Stomach (tissue), 9 donors: Measurements from ENCODE around the gene VEGFA. TPM values are rescaled to one million over a fixed set of nuclear protein-coding genes. Genes with fewer than 3 reads are reported as not detected.

ENCODE experiments used
- DNase-seq, 2 donors: peaks; one replicate each; pipeline versions ENCODE4 v3.0.0 to v3.0.0-alpha.2; 2013 to 2019
- H3K27ac ChIP-seq, 5 donors: fragments of 200-600 bp in 4 of 5; sonication (generic) in 4 of 5; one replicate each; pipeline ENCODE4 v1.5.1; 2013 to 2019; ENCODE audit warnings: mild to moderate bottlenecking in 1 of 5, moderate library complexity in 1 of 5
- H3K27me3 ChIP-seq, 3 donors: fragments of 200-600 bp; sonication (generic); one replicate each; pipeline ENCODE4 v1.5.1; 2017 to 2019; ENCODE audit warnings: mixed run types in 1 of 3
- H3K36me3 ChIP-seq, 4 donors: fragments of 200-600 bp; sonication (generic); 1 replicate in 3 of 4; 2 replicates in 1 of 4; pipeline ENCODE4 v1.5.1; 2016 to 2019
- H3K4me1 ChIP-seq, 4 donors: fragments of 200-600 bp; sonication (generic); one replicate each; pipeline ENCODE4 v1.5.1; 2016 to 2019
- H3K4me3 ChIP-seq, 4 donors: fragments of 200-600 bp; sonication (generic) in 3 of 4; one replicate each; pipeline ENCODE4 v1.5.1; 2016 to 2019; ENCODE audit warnings: mild to moderate bottlenecking in 1 of 4
- H3K9me3 ChIP-seq, 4 donors: fragments of 200-600 bp; sonication (generic); one replicate each; pipeline ENCODE4 v1.5.1; 2016 to 2019
- CTCF ChIP-seq, 7 experiments: fragments of 450-650 bp in 4 of 7; fragments of 200-600 bp in 3 of 7; sonication (generic) in 3 of 7; IDR thresholded peaks; one replicate each; pipeline ENCODE4 v1.5.1; 2016 to 2019; ENCODE audit warnings: antibody characterized with exemption in 7 of 7, control low read depth in 2 of 7, mild to moderate bottlenecking in 1 of 7
- EP300 ChIP-seq: sonication (generic); formaldehyde crosslinking; IDR thresholded peaks from one replicate; pipeline ENCODE4 v1.6.1; 2017; ENCODE audit warnings: antibody characterized with exemption
- POLR2A ChIP-seq, 4 donors: fragments of 450-650 bp; IDR thresholded peaks; one replicate each; pipeline ENCODE4 v1.6.1; 2016; ENCODE audit warnings: antibody characterized with exemption in 4 of 4, control low read depth in 2 of 4, mild to moderate bottlenecking in 1 of 4, moderate library complexity in 1 of 4
- POLR2AphosphoS5 ChIP-seq, 3 donors: sonication (generic); formaldehyde crosslinking; IDR thresholded peaks; one replicate each; pipeline ENCODE4 v1.6.1; 2016; ENCODE audit warnings: antibody characterized with exemption in 3 of 3
- WGBS, 5 donors: extraction: QIAGEN DNeasy Blood & Tissue Kit in 3 of 5; methylation state at CpG; one replicate each; pipeline versions ENCODE4 v1.1.5 to v1.1.7; 2013 to 2018; 5-methylcytosine and 5-hydroxymethylcytosine counted together
- intact Hi-C: fragments of 100-400 bp; cut with DNase I; formaldehyde crosslinking; loops from one replicate; pipeline ENCODE4 v1.15.1; 2023; ENCODE audit warnings: low total_unique reads
- polyA plus RNA-seq, 3 donors: library from polyadenylated mRNA; stranded (reverse); fragments of 200-250 nt; gene quantifications; one replicate each; pipeline ENCODE4 v1.2.3, GENCODE V29; 2013
- total RNA-seq, 5 donors: library from RNA; depleted of rRNA; stranded (reverse); fragments of >200 nt; gene quantifications; one replicate each; pipeline versions ENCODE4 v1.1.0 to v1.2.3, GENCODE V29; 2014 to 2016
- donor health status: healthy with polysubstance abuse.
- donor health status: Bipolar disorder and iron deficiency.
- donor health status: healthy.

VEGFA gene
- total and polyA plus RNA-seq, 8 donors, result 28.6 to 438 (median 235) TPM

GRCh38 chr6:43806043-43806757 lies 36.2 kb downstream of the VEGFA start:
- DNase-seq, result peak; percentile 78 to 91
- Histone ChIP-seq H3K36me3 (no peaks in the 10 kb centered on the region), H3K9me3 (no peaks in the 10 kb centered on the region), H3K4me3 (no peak overlapping the region), H3K27ac (peak overlapping the region; percentile 61 to 84 (median 80)), H3K4me1 (peaks cover 50 to 74% (median 64%) of the 10 kb centered on the region in 4 donors), H3K27me3 (no peaks in the 10 kb centered on the region)
- no peak for TF ChIP-seq POLR2A (IDR thresholded peaks at IDR 0.05)
- TF ChIP-seq EP300, result no peak
- TF ChIP-seq POLR2AphosphoS5 (IDR thresholded peaks at IDR 0.05), result peak in 2 of 3 donors; percentile 45 to 50
- no peak for TF ChIP-seq CTCF (IDR thresholded peaks at IDR 0.05)
- intact Hi-C loops, result no loop called here
- 33 to 61% (median 55%) methylated on average over 8 to 9 of the region's 9 CpGs for WGBS, 5 donors

DNA sequence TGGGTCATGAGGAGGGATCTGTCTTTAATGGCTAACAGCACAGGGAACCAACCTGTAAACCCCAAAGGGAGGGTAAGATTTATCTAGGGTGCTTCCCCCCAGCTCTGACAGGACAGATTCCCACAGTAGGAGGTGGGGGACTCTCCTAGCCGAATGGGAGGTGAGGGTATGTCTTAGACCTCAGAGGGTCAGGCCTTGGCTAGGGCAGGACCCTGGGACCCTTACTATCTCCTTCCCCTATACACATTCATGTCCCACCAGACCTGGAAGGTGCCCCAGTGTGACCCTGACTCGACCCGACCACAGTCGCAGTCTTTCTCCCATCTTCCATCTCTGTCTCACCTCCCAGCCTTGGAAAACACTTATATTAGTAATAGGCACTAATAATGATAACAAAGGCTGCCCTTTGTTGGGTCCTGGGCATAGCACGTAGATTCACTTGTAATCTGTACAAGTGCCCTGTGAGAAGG lies 36.8 kb downstream of the VEGFA start:
- WGBS, 5 donors, result 73 to 89% (median 77%) methylated on average over 4 to 5 of the region's 5 CpGs
- Histone ChIP-seq H3K4me1 (peaks cover 48 to 68% (median 59%) of the 10 kb centered on the region in 4 donors), H3K36me3 (no peaks in the 10 kb centered on the region), H3K27me3 (no peaks in the 10 kb centered on the region), H3K27ac (peak overlapping the region; percentile 22 to 84 (median 73)), H3K9me3 (no peaks in the 10 kb centered on the region), H3K4me3 (no peak overlapping the region)
- DNase-seq, result no peak
- intact Hi-C loops, result no loop called here
- no peak for TF ChIP-seq POLR2AphosphoS5 (IDR thresholded peaks at IDR 0.05)
- TF ChIP-seq EP300, result no peak
- no peak for TF ChIP-seq POLR2A (IDR thresholded peaks at IDR 0.05)
- no peak for TF ChIP-seq CTCF (IDR thresholded peaks at IDR 0.05)

GRCh38 chr6:43807228-43808061 lies 37.4 kb downstream of the VEGFA start:
- DNase-seq, result no peak
- WGBS, 5 donors, result 31 to 53% (median 45%) methylated on average over 11 of the region's 11 CpGs
- Histone ChIP-seq H3K27ac (peak overlapping the region; percentile 51 to 84 (median 73)), H3K4me3 (no peak overlapping the region), H3K4me1 (peaks cover 41 to 62% (median 54%) of the 10 kb centered on the region in 4 donors), H3K9me3 (no peaks in the 10 kb centered on the region), H3K36me3 (no peaks in the 10 kb centered on the region), H3K27me3 (no peaks in the 10 kb centered on the region)
- TF ChIP-seq POLR2AphosphoS5 (IDR thresholded peaks at IDR 0.05) (no peak), POLR2A (IDR thresholded peaks at IDR 0.05) (no peak), EP300 (no peak), CTCF (IDR thresholded peaks at IDR 0.05) (no peak)
- intact Hi-C loops, result no loop called here

DNA sequence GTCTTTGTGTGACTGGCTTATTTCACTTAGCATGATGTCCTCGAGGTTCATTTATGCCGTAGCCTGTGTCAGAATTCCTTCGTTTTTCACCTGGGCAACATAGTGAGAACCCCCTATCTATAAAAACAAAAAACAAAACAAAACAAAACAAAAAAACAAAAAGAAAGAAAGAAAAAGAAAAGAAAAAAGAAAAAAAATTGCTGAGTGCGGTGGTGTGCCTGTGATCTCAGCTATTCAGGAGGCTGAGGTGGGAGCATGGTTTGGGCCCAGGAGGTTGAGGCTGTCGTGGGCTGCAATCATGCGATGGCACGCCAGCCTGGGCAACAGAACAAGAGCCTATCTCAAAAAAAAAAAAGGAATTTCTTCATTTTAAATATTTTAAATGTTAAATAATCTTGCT lies 38.4 kb downstream of the VEGFA start:
- H3K36me3 ChIP-seq, result no peaks in the 10 kb centered on the region
- no peaks in the 10 kb centered on the region for H3K9me3 ChIP-seq
- WGBS, 5 donors, result 94 to 97% (median 96%) methylated on average over 7 of the region's 7 CpGs
- no peak for TF ChIP-seq CTCF (IDR thresholded peaks at IDR 0.05)
- no peak for TF ChIP-seq POLR2A (IDR thresholded peaks at IDR 0.05)
- no peak for TF ChIP-seq EP300
- no peak for TF ChIP-seq POLR2AphosphoS5 (IDR thresholded peaks at IDR 0.05)
- no peak for DNase-seq
- no peak overlapping the region for H3K4me3 ChIP-seq
- peaks cover 37 to 60% (median 49%) of the 10 kb centered on the region in 4 donors for H3K4me1 ChIP-seq
- intact Hi-C loops, result no loop called here
- H3K27ac ChIP-seq, result no peak overlapping the region
- H3K27me3 ChIP-seq, result no peaks in the 10 kb centered on the region
